Measurements from ENCODE around the gene HLA-DRA. TPM values are rescaled to one million over a fixed set of nuclear protein-coding genes. Genes with fewer than 3 reads are reported as not detected.
A peak's percentile ranks its signal among the peaks of the same experiment; 100 is the strongest.

HLA-DRA gene
- total RNA-seq, 2 experiments from 2014 or later, result 552 to 1,231 TPM

DNA sequence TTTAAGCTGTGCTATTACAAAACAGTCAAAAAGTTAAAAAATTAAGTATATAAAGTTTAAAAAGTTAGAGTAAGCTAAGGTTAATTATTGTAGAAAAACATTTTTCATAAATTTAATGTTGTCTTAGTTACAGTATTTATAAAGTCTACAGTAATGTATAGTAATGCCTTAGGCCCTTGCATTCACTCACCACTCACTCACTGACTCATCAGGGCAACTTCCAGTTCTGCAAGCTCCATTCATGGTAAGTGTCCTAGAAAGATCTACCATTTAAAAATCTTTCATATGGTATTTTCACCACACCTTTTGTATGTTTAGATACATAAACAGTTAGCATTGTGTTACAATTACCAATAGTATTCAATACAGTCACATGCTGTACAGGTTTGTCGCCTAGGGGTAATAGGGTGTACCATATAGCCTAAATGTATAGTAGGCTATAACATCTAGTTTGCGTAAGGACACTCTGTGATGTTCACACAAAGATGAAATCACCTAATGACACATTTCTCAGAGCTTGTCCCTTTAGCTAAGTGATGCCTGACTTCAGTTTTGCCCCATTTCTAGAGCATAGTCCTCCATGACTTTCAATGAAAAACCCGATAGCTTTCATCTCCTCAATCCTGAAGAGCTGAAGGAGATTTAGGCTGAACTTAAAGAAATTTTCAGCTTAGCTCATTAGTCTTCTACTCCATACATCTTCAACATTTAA lies 14.9 kb upstream of the HLA-DRA start:
- intact Hi-C loops (cut with micrococcal nuclease; ENCODE audit: unreplicated experiment), result no loop called here
- Histone ChIP-seq H3K27ac (ENCODE audit: low read depth, low read length, poor library complexity, severe bottlenecking) (no peak overlapping the region), H4K20me1 (ENCODE audit: insufficient read depth, low read length) (no peaks in the 10 kb centered on the region), H3K79me2 (ENCODE audit: insufficient read depth, low read depth, low read length) (no peaks in the 10 kb centered on the region), H3K36me3 (ENCODE audit: insufficient read depth, low read length) (no peaks in the 10 kb centered on the region), H3K4me1 (ENCODE audit: insufficient read depth, low read length, poor library complexity, severe bottlenecking) (no peaks in the 10 kb centered on the region), H2AFZ (ENCODE audit: low read length) (0 out of 2 replicates have a peak overlapping the region, but pooled peaks have one; percentile 4), H3K9me3 (ENCODE audit: low read length) (no peaks in the 10 kb centered on the region), H3K4me3 (ENCODE audit: low read depth, low read length, poor library complexity, severe bottlenecking) (no peak overlapping the region), H3K9me2 (ENCODE audit: insufficient read depth, low read length) (no peaks in the 10 kb centered on the region), H3K4me2 (ENCODE audit: low read length) (no peak overlapping the region)
- CTCF ChIA-PET (ENCODE audit: unreplicated experiment), result no interaction called here
- no TSS peak for BruUV-seq (replicated peaks)
- TF ChIP-seq, protein P1, sequence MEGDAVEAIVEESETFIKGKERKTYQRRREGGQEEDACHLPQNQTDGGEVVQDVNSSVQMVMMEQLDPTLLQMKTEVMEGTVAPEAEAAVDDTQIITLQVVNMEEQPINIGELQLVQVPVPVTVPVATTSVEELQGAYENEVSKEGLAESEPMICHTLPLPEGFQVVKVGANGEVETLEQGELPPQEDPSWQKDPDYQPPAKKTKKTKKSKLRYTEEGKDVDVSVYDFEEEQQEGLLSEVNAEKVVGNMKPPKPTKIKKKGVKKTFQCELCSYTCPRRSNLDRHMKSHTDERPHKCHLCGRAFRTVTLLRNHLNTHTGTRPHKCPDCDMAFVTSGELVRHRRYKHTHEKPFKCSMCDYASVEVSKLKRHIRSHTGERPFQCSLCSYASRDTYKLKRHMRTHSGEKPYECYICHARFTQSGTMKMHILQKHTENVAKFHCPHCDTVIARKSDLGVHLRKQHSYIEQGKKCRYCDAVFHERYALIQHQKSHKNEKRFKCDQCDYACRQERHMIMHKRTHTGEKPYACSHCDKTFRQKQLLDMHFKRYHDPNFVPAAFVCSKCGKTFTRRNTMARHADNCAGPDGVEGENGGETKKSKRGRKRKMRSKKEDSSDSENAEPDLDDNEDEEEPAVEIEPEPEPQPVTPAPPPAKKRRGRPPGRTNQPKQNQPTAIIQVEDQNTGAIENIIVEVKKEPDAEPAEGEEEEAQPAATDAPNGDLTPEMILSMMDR (conservative IDR thresholded peaks at IDR 0.05; ENCODE audit: low read length), result no peak
- POLR2A ChIA-PET, result interaction anchor here (0.6 to 1.8 kb wide), 6 partner anchors 11 to 443 kb away, joined by 3 to 5 read pairs (median 3); no protein-coding TSS in a partner anchor
- DNase-seq (ENCODE audit: low spot score), result no peak

DNA sequence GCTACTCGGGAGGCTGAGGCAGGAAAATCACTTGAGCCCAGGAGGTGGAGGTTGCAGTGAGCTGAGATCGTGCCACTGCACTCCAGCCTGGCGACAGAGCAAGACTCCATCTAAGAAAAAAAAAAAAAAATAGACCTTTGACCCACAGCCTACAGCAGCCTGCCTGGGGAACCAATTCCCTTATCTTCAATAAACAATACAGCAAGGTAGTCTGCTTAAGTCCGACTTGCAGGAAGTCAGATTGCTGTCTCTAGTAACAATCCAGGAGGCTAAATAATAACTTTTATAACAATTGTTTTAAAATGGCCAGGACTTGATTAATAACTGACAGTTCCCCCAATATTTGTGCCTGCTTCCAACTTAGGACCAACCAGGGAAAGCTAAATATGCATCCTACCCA lies 13.3 kb upstream of the HLA-DRA start:
- Histone ChIP-seq H3K4me3 (ENCODE audit: low read depth, low read length, poor library complexity, severe bottlenecking) (no peak overlapping the region), H2AFZ (ENCODE audit: low read length) (no peak overlapping the region), H3K36me3 (ENCODE audit: insufficient read depth, low read length) (no peaks in the 10 kb centered on the region), H3K9me3 (ENCODE audit: low read length) (no peaks in the 10 kb centered on the region), H4K20me1 (ENCODE audit: insufficient read depth, low read length) (no peaks in the 10 kb centered on the region), H3K79me2 (ENCODE audit: insufficient read depth, low read depth, low read length) (no peaks in the 10 kb centered on the region), H3K27ac (ENCODE audit: low read depth, low read length, poor library complexity, severe bottlenecking) (no peak overlapping the region), H3K4me2 (ENCODE audit: low read length) (no peak overlapping the region), H3K4me1 (ENCODE audit: insufficient read depth, low read length, poor library complexity, severe bottlenecking) (peaks cover 1% of the 10 kb centered on the region), H3K9me2 (ENCODE audit: insufficient read depth, low read length) (no peaks in the 10 kb centered on the region)
- TF ChIP-seq EZH2phosphoT487 (IDR thresholded peaks at IDR 0.05; ENCODE audit: borderline replicate concordance, low read depth, low read length), result no peak
- TF ChIP-seq, protein P1 (conservative IDR thresholded peaks at IDR 0.05; ENCODE audit: low read length), result no peak
- ChIA-PET CTCF (ENCODE audit: unreplicated experiment) (no interaction called here), POLR2A (no interaction called here)
- BruUV-seq (replicated peaks), result no TSS peak
- intact Hi-C loops (cut with micrococcal nuclease; ENCODE audit: unreplicated experiment), result no loop called here
- no peak for DNase-seq (ENCODE audit: low spot score)

DNA sequence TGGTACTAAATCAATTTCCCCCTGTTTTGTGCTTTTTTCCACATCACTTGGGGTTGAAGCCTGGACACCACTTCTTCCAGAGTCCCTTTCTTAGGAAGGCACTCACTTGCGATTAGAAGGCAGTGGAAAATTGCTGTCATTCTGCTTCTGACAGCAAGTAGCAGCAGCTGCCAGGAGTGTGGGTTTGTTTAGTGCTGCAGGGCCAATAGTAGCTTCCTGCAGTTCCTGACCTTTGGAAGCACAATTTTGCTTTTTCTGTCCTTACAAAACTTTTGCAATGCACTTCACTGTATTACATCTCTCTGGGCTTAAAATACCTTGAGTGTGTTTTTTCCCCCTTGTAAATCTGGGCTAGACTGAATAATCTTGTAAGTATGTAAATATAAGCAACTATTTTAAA lies 12.5 kb upstream of the HLA-DRA start:
- Histone ChIP-seq H3K9me2 (ENCODE audit: insufficient read depth, low read length) (no peaks in the 10 kb centered on the region), H3K27ac (ENCODE audit: low read depth, low read length, poor library complexity, severe bottlenecking) (no peak overlapping the region), H3K4me1 (ENCODE audit: insufficient read depth, low read length, poor library complexity, severe bottlenecking) (peaks cover 7% of the 10 kb centered on the region), H4K20me1 (ENCODE audit: insufficient read depth, low read length) (no peaks in the 10 kb centered on the region), H2AFZ (ENCODE audit: low read length) (no peak overlapping the region), H3K4me3 (ENCODE audit: low read depth, low read length, poor library complexity, severe bottlenecking) (no peak overlapping the region), H3K36me3 (ENCODE audit: insufficient read depth, low read length) (no peaks in the 10 kb centered on the region), H3K4me2 (ENCODE audit: low read length) (no peak overlapping the region), H3K79me2 (ENCODE audit: insufficient read depth, low read depth, low read length) (no peaks in the 10 kb centered on the region), H3K9me3 (ENCODE audit: low read length) (no peaks in the 10 kb centered on the region)
- DNase-seq (ENCODE audit: low spot score), result no peak
- CTCF ChIA-PET (ENCODE audit: unreplicated experiment), result no interaction called here
- no TSS peak for BruUV-seq (replicated peaks)
- TF ChIP-seq, protein P1 (conservative IDR thresholded peaks at IDR 0.05; ENCODE audit: low read length), result no peak
- no peak for TF ChIP-seq EZH2phosphoT487 (IDR thresholded peaks at IDR 0.05; ENCODE audit: borderline replicate concordance, low read depth, low read length)
- intact Hi-C loops (cut with micrococcal nuclease; ENCODE audit: unreplicated experiment), result no loop called here
- POLR2A ChIA-PET, result no interaction called here

Measured in OCI-LY7 (cell line).